Endothelial cell (in vitro differentiated cells): ENCODE data around the gene GABBR1. TPM values are rescaled to one million over a fixed set of nuclear protein-coding genes. Genes with fewer than 3 reads are reported as not detected.

Experiments used
- DNase-seq: peaks from one replicate; pipeline ENCODE4 v3.0.0; 2021; ENCODE audit warnings: low spot score
- H3K27ac Mint-ChIP-seq: one replicate; pipeline ENCODE4 v1.8.0; 2021; ENCODE audit warnings: mixed read lengths, inconsistent platforms; ENCODE audit not compliant: unreplicated experiment
- H3K27me3 Mint-ChIP-seq: one replicate; pipeline ENCODE4 v1.8.0; 2021; ENCODE audit warnings: mild to moderate bottlenecking, moderate library complexity, mixed read lengths, inconsistent platforms; ENCODE audit not compliant: unreplicated experiment
- H3K36me3 Mint-ChIP-seq: one replicate; pipeline ENCODE4 v1.8.0; 2021; ENCODE audit warnings: mild to moderate bottlenecking, low read depth, mixed read lengths, inconsistent platforms; ENCODE audit not compliant: unreplicated experiment
- H3K4me1 Mint-ChIP-seq: one replicate; pipeline ENCODE4 v1.8.0; 2021; ENCODE audit warnings: mild to moderate bottlenecking, mixed read lengths, inconsistent platforms; ENCODE audit not compliant: unreplicated experiment
- H3K4me3 Mint-ChIP-seq: one replicate; pipeline ENCODE4 v1.8.0; 2021; ENCODE audit warnings: mild to moderate bottlenecking, mixed read lengths, inconsistent platforms; ENCODE audit not compliant: unreplicated experiment
- H3K9me3 Mint-ChIP-seq: one replicate; pipeline ENCODE4 v1.8.0; 2021; ENCODE audit warnings: mixed read lengths, inconsistent platforms; ENCODE audit not compliant: unreplicated experiment
- total RNA-seq: library from RNA; stranded (reverse); fragmentation: NEBNext Ultra II Directional; extraction: Animal tissue kit (Norgen Biotek cat#: 25700); gene quantifications from one replicate; pipeline ENCODE4 v1.2.1, GENCODE V29; 2021; ENCODE audit not compliant: unreplicated experiment
- TF ChIP-seq, protein P1 (sequence below): fragments of 200-600 bp; sonication (generic); IDR thresholded peaks from one replicate; pipeline ENCODE4 v1.5.0; 2021; ENCODE audit warnings: antibody characterized with exemption; ENCODE audit not compliant: unreplicated experiment

GABBR1 gene
- total RNA-seq, 1 donor from 2014 or later, result 164 TPM

DNA sequence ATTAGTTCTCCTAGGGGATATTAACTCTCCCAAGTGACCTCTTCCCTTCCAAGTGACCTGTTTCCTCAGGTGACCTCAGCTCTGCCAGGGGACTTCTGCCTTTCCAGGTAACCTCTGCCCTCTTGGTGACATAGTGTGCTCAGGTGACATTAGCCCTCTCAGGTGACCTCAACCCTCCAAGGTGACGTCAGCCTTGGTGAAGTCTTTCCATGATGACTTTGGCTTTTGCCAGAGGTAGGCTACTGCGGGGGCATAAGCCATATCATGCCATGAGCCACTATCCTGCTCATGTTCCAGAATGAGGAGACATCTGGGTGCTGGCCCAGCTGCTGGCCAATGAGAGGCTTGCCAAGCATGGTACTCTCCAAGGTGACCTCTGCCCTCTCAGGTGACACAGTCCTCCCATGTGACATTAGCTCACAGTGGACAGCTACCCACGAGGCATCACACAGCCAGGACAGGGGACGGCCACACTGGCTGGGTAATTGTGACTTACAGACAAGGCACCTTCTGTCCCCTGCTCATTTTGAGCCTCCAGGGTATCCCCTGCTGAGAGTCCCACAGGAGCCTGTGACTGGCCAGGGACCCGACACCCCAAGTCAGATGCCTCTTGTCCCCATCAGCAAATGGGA, 104.6 kb downstream of the GABBR1 start:
- no peaks in the 10 kb centered on the region for H3K36me3 Mint-ChIP-seq
- no peak overlapping the region for H3K4me3 Mint-ChIP-seq
- H3K27me3 Mint-ChIP-seq, result peaks cover 3% of the 10 kb centered on the region
- DNase-seq, result no peak
- H3K27ac Mint-ChIP-seq, result no peak overlapping the region
- TF ChIP-seq, protein P1, sequence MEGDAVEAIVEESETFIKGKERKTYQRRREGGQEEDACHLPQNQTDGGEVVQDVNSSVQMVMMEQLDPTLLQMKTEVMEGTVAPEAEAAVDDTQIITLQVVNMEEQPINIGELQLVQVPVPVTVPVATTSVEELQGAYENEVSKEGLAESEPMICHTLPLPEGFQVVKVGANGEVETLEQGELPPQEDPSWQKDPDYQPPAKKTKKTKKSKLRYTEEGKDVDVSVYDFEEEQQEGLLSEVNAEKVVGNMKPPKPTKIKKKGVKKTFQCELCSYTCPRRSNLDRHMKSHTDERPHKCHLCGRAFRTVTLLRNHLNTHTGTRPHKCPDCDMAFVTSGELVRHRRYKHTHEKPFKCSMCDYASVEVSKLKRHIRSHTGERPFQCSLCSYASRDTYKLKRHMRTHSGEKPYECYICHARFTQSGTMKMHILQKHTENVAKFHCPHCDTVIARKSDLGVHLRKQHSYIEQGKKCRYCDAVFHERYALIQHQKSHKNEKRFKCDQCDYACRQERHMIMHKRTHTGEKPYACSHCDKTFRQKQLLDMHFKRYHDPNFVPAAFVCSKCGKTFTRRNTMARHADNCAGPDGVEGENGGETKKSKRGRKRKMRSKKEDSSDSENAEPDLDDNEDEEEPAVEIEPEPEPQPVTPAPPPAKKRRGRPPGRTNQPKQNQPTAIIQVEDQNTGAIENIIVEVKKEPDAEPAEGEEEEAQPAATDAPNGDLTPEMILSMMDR, result no peak
- no peaks in the 10 kb centered on the region for H3K4me1 Mint-ChIP-seq
- no peaks in the 10 kb centered on the region for H3K9me3 Mint-ChIP-seq

DNA sequence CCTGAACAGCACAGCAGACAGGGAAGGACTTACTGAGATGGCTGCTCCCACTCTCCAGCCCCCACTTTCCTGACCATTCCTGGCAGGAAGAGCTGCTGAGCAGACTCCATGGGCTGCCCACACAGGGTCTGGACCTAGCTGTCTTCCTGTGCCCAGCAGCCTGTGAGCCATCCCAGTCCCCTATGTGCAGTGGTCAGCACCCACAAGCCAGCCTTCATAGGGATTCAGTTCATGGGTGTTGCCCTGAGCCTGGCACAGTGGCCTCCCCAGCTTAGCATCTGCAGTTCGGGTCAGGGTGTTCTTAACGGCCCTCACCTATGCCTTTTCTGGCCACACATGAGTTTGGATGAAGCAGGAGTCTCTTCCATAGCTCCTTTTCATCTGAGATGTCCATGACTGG, 105.4 kb downstream of the GABBR1 start:
- Mint-ChIP-seq H3K9me3 (no peaks in the 10 kb centered on the region), H3K27me3 (peaks cover 3% of the 10 kb centered on the region), H3K4me3 (no peak overlapping the region), H3K4me1 (no peaks in the 10 kb centered on the region), H3K36me3 (no peaks in the 10 kb centered on the region), H3K27ac (no peak overlapping the region)
- TF ChIP-seq, protein P1, result no peak
- no peak for DNase-seq

DNA sequence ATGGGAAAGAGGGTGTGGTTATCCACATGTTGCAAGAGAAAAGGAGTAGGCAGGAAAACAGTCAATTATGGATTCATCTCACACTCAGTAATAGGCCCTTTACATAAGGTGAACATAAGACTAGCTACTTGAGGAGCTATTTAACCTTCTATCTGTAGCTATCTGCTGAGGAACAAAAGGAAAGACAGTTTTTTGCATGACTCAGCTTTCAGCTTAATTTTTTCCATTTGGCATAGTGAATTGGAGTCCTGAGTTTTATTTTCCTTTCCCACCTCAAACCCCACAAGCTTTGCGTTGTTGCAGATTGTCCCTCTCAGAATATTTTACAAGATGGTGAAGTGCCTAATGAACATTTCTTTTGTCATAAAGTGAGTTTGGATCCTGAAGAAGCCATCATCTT, 105.9 kb downstream of the GABBR1 start:
- no peak for DNase-seq
- TF ChIP-seq, protein P1, result no peak
- no peaks in the 10 kb centered on the region for H3K9me3 Mint-ChIP-seq
- no peak overlapping the region for H3K4me3 Mint-ChIP-seq
- H3K4me1 Mint-ChIP-seq, result no peaks in the 10 kb centered on the region
- no peak overlapping the region for H3K27ac Mint-ChIP-seq
- H3K27me3 Mint-ChIP-seq, result peaks cover 3% of the 10 kb centered on the region
- no peaks in the 10 kb centered on the region for H3K36me3 Mint-ChIP-seq

DNA sequence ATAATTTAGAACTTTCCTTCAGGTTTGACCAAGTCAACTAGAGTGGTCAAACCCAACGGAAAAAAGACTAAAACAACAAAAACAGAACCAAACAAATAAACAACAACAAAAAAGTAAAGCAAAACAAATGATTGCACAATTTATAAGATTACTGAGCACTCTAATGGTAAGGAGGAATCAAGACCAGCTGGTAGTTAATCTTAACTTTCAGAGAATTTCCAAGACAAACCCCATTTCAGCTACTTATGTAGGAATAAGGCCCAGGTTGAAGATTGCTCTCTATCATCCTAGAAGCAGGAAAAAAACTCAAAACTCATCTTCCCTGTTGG, 107.7 kb downstream of the GABBR1 start:
- Mint-ChIP-seq H3K27me3 (peaks cover 3% of the 10 kb centered on the region), H3K4me3 (no peak overlapping the region), H3K9me3 (no peaks in the 10 kb centered on the region), H3K27ac (no peak overlapping the region), H3K36me3 (no peaks in the 10 kb centered on the region), H3K4me1 (peaks cover 3% of the 10 kb centered on the region)
- no peak for DNase-seq
- TF ChIP-seq, protein P1, result no peak

DNA sequence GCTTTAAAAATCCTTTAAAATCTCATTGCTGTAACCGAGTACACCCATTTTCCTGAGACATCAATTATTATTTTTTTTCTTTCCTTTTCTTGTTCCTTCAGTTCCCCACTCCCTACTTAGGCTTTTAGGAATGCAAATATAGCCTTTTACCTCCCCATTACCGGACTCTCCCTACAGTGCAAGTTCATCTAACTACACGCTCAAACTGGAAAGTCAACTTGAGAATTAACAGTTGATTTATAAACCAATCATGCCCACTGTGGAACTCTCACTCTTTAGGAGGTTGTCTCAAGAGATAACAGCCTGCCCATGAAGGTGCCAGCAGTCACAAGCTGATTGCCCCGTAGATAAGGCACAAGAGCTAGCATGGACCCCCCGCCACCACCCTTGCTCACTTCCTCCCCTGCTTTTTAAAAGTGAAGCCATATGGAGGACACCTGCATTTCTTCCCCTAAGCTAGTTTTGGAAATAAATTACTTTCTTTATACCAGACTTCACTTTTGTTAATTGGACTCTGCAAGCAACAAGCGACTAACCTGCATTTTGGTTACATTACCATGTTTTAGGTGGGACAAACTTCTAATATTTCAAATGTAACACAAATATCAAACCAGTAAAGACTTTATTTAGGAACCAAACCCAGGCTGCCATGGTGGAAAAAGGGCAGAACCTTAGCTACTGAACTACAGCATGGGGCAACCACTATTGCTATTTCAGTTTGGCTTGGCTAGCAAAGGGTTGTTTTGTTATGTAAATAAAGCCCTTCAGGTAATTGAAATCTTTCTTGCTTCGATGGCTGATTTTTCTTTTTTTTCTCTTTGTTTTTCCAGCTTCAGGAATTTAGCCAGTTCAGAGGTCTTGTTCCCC, 108.3 kb downstream of the GABBR1 start:
- H3K27me3 Mint-ChIP-seq, result peaks cover 3% of the 10 kb centered on the region
- H3K9me3 Mint-ChIP-seq, result no peaks in the 10 kb centered on the region
- H3K36me3 Mint-ChIP-seq, result no peaks in the 10 kb centered on the region
- TF ChIP-seq, protein P1, result no peak
- H3K4me3 Mint-ChIP-seq, result no peak overlapping the region
- no peak for DNase-seq
- H3K27ac Mint-ChIP-seq, result no peak overlapping the region
- H3K4me1 Mint-ChIP-seq, result peaks cover 3% of the 10 kb centered on the region
